Activated CD4-positive, alpha-beta T cell treated with anti-CD3 and anti-CD28 coated beads, Interleukin-2, amount 50 U/mL, for 16 hours (primary cell): ENCODE data around the gene MEF2D.

Experiments used
- DNase-seq: peaks from one replicate; pipeline ENCODE4 v3.0.0-alpha.2; 2020

The MEF2D gene

DNA sequence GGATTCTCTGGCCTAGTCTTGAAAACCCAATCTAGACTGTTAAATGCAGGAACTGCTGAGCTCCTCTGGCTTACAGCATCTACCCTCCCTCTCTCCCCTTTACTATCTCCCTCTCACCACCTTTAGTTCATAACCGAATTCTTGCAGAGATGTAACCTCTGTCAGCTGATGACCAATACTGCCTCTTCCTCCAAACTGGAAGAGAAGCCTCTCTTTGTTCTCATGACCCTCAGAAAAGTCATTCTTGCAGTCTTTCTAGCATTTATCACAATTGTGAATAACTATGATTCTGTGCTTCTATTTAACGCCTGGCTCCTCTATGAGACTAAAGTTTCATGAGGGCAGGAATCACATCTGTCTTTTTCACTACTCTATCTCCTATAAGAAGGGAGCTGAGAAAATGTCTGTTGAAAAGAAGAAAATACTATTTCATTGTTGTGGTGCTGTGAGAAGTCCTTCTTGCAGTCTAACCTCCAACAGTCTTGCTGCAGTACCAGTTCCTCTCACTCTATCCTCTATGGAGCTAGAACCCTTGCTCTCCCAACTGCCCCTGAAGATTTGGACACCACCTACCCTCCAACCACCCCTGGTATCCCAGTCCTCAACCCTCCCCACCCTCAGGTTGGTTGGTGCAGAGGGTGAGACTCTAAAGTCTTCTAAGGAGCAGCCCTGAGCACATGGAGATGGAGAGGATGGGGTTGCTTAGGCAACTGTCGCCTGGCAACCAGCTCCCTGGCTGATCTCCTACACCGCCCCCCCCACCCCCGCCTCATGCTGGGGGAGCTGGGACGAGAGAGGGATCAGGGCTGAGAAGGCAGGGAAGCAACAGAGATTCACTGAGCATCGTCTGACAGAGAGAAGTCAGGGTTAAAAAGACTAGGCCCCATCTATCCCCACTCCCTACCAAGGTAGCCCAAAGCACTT is 13.9 kb downstream of the MEF2D start:
- no peak for DNase-seq

DNA sequence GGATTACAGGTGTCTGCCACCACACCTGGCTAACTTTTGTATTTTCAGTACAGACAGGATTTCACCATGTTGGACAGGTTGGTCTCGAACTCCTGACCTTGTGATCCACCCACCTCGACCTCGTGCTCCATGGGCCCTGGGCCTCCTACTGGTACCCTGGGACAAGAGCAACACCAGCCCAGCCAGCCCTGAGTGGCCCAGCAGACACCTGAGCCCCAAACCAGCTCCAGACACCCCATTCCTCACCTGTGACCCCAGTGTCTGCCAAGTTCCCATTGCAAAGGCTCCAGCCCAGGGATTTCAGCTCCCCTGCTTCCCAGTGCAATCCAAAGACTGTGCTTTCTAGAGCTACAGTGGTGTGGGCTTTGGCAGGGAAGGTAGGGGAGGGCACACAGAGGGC is 14.6 kb downstream of the MEF2D start:
- DNase-seq, result no peak

DNA sequence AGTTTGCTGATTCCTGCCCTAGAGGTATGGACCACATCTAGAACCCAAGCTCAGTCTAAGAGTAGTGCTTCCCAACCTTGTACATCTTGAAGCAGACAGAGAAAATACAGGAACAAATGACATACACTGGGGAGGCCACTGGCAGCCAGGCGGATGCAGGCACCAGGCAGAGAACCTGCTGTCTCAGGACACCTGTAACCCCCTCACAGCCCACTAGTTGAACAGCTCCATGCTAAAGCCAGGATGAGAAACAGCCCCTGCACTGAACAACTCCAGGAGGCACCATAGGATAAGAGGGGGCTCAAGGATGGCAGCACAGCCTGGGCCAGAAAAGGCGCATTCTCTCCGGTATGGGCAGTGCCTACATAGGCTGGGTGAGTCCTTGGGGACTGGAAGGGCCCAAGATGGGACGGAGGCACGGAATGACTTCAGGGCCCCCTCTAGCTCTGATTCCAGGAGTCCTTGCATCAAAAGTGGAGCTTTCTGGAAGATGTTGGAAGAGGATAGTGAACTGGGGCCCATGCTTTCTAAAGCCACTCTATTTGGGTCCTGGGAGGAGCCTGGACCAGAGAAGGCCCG is 16.0 kb downstream of the MEF2D start:
- no peak for DNase-seq

DNA sequence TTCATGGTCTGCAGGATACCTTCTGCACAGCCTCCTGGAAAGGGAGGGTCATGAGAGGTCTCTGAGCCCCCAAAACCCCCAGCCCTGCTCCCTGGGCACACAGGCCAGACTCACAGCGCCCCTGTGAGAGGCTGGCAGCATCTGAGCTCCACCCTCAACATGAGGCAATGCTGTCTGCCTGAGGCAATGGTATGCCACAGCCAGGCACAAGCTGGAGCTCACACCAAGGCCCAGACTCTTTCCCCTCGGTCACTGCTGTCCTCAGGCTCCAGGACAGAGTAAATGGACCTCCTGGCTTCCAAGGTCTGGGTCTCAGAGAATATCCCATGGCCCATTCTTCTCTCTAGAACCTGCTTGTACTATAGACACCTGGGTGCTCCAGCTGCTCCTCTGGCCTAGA is 17.2 kb downstream of the MEF2D start:
- DNase-seq, result no peak

DNA sequence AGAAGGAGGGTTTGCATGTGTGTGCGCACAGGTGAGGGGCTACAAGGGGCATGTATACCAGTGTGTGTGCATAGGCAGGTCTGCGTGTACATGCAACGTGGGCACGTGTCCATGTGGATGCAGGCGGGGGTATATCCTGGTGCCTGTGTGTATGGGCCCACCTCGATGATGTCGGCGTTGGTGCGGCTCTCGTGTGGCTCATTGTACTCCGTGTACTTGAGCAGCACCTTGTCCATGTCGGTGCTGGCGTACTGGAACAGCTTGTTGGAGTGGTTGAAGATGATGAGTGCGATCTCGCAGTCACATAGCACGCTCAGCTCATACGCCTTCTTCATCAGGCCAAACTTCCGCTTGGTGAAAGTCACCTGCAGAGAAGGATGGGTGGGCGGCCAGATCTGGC is 18.3 kb downstream of the MEF2D start:
- DNase-seq, result no peak

DNA sequence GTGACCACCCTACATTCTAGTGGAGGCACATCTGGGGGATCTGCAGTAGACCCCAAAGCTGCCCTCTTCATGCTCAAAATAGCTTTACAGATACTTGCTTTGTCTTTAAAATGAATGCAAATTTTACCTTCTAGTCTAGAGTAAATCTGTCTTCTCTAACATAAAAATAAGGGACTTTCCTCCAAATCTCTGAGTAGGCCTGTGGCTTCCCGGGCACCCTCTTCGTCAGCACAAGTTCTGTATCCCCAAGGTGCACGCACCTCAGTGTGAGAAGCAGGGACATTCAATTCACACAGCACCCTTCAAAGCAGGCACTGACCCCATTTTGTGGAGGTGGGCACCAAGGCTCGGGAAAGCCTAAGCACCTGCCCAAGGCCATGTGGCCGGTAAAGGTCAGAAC is 19.0 kb downstream of the MEF2D start:
- DNase-seq, result no peak

DNA sequence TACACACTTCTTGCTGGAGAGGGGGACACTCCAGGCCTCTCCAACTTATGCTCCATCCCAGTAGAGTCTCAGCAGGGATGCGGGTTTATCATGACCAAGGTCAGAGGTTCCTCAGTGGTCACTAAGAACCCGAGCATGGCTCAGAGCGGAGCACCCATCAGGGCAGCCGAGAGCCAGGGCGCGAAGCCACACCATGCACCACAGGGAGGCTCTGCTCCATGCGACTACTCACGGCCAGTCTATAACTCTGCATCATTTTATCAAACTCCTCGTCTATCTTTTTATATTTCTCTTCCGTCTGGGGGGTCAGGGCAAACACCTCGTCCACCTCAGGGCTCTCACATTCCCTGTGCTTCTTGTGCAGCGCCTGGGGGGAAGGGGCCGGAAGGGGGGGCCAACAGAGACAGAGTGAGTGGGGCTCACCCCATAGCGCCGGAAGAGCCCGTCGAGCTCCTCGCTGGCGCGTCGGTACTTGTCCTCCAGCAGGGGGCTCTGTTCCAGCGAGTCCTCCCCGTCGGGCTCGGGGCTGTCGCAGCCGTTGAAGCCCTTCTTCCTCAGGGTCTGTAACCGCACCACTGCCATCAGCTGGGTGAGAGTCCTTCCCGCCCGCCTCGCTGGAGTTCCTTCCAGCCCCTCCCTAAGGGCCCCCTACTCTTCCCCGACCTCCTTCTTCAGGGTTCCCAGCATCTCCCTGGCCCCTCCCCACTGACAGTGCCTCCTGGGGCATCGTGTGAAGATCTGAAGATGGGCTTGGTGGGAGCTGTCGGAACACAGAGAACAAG is 20.0 kb downstream of the MEF2D start:
- DNase-seq, result peak; percentile 79

DNA sequence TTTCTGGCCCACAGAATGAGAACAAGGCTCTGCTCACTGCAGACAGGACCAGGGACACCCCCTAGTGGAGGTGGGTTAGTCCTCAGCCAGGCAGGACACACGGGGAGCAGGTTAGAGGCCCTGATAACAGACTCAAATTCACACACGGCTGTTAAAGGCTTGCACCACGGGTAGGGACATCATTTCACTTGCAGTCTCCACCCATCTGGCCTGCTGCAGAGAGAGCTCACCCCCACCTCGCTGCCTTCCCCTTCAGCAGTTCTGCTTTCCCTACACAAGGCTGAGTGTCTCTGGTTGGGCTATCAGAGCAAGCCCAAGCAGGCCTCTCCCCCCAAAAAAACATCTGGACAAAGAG is 20.6 kb downstream of the MEF2D start:
- no peak for DNase-seq

DNA sequence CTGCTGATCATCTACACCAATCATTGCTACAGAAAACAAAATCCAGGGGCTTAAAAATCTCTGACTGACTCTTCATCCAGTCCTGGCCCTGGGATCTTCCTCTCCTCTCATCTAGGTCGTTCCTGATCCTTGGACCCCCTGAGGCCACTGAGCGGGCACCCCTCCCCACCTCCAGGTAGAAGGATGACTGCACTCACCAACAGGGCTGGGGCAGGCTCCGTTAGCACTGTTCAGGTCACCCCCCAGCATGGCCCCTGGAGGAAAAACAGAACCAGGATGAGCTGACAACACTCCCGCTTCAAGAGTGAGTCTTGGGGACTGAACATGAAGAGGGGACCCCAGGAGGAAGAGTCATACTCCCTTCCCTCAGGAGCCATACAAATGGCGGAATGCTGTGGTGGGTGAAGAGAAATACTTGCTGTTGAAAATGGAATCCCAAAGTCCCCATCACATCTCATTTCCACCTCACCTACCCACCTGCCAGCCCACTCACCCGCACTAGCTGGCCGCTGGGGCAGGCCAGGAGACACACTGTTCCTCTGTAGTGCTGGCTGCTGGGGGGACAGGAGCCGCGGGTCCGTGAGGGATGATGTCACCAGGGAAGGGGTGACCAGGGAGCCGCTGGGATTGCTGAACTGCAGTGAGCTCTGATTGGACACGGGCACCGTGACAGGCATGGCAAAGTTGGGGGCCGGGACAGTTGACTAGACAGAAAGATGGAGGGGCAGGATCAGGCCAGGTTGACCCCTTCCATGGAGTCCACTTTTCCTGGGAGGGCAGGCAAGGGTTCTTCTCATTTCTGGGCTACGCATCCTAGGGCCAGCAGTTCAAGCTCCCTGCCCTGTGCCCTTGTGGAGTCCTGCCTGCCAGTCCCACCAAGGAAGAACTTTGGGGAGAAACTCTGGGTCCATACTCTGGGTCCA is 21.2 kb downstream of the MEF2D start:
- DNase-seq, result no peak

DNA sequence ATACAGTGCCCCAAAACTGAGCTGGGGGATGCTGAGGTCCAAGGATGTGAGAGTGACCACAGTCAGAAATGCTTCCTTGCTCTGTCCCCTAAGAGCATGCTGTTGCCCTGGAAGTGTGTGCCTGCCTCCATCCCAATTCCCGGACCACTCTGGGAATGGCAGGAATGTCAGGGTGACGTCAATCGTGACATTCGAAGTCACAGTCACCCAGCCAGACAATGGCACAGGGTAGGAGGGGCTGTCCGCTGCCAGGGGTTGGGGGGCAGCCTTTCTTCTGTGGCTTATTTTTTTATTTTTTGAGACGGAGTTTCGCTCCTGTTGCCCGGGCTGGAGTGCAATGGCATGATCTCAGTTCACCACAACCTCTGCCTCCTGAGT is 22.3 kb downstream of the MEF2D start:
- no peak for DNase-seq

DNA sequence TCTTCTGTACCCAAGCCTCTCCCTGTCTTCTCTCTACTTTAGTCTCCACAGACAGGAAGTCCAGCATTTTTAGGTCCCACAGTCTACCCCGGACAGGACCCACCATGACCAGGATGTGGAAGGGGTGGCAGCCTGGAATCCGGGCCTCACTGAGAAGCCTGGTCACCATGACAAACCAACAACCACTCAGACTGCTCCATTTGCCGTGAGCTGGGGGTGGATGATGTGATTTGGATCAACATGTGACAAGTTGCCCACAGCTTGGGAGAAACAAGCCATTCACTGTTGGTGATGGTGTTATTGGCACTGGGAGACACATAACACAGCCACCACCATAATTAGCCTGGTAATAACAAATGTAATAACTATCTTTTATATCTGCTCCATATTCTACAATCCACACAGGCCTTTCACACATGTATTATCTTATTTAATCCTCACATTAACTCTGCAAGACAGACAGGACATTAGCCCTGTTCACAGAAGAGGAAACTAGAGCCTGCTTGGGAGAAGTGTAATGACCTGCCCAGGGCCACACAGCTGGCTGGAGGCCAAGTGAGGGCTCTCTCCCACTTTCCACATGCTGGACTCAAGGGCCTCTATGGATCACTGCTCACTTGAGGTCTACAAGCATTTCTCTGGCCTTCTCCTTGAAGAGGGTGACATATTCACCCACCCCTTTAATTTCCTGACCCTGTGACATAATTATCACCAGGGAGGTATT is 22.9 kb downstream of the MEF2D start:
- DNase-seq, result no peak

DNA sequence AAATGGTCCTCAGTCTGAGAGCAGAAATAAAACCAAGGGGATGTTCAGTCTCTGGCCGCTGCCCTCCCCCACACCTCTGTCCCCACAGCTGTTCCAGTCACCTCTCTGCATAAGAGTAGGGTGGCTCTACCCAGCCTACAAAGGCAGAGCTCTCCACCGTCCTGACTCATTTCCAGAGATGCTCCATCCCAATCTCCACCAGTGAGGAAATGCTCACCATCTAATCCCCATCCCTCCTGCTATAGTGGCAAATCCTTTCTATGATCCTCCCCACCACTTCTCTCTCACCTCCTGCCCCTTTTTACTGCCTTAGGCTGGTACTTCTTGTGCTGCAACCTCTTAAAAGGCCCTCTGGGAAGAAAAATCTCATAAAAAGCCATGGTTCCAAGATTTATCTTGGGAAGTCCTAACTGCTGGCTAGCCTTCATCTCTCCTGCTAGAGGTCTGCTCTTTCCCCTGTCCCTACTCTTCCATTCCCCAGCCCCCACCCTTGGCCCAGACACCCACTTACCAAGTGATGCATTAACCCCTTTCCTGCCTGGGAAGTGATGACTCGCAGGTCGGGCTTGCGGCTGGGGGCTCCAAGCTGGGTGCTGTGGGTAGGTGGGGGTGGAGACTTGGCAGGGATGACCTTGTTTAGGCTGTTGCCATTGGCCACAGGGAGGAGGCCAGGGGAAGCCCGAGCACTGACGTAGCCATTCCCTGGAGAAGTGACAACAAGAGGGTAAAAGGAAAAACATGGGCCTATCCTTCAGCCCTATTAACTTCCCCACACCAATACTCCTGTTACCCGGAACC is 23.9 kb downstream of the MEF2D start:
- peak; percentile 36 for DNase-seq

DNA sequence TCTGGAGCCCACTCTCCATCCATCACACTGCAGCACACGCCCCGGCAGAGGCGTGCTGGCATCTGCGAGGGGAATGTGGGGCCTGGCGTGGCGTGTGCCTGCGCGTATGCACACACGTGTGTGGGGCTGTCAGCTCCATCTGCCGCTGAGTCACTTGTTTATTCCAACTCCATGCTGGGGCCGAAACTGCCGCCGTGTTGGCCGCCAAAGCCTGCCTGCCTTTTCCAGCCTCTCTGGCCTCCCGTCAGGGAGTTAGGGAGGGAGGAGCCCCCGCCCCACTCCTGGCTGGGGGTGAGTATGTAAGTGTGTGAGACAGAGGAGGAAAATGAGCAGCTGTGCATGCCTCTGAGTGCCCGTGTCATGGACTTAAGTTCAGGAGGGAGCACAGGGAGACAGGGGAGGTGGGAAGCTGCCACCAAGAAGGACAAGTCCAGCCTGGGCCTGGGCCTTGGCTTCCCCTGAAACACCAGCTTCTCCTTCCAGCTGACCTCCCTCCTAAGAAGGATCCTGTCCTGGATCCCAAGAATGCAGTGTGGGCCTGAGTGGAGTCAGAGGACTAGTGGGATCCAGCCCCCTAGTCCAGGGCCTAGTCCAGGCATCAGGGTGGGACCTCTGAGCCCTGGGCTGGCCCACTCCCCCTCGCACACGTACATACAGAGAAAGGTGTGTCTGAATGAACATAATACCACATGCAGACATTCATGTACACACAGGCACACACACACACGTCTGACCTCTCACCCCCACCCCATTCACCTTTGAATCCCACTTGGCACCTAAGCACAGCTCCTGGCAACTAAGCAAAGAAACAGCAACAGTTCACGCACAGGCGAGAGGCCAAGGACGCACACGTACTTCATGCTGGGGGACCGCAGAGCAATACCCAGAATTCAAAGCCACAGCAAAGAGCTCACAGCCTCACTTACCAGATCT is 24.7 kb downstream of the MEF2D start:
- DNase-seq, result no peak

DNA sequence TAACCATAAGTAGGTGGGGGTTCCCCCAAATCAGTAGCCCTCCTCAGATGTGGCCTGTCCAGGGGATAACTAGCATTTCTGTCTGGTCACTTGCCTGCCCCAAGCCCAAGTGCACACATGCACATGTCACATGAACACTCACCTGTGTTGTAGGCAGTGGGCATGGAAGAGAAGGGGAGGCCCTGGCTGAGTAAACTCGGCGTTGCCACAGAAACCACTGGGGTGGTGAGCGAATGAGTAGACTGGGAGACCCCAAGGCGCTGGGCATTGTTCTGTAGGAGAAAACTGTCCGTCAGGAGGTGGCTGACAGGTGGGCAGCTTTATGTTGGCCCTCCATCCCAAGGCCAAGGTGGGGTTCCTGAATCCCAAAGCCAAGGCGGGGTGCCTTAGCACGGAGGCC is 25.6 kb downstream of the MEF2D start:
- DNase-seq, result no peak

DNA sequence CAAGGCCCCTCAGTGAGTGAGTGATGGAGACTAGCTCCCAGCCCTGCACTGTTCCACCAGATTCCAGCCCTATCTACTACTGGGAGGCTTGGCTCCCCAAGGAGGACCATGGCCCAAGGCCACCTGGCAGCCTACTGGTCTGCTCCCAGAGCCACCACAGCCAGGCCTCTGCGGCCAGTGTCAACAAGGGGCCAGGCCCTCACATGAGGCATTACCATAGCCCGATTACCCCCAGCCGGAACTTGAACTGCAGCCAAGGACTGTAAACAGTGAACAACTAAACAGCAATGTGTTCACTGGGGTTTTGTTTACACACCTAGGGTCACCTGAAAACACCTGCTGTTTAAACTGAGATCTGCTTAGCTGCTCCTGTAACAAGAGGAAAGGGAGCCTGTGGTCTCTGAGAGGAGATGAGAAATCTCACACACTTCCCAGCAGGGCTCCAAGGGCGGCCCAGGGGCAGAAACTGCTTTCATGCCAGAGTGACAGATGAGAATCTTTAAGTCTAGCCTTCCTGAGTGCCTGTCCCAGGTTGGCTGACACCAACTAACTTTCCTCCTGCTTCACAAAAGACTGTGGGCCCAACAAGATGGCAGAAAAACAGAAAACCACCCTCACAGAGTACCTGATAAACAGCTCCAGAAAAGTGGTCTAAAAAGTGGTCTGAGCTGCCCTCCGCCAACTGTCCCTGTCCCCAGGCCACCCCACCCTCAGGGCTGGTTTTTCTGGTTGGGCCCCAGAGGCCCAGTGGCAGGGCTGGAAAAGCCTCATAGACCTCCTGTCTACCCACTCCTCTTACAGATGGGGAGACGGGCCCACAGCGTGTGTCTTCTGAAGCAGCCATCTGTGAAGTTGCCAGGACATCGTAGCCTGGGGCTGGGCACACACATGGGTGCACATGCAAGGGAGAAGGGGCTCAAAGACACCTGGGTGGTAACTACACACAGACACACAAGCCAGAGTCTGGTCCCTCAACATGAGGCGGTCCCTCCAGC is 28.8 kb downstream of the MEF2D start:
- no peak for DNase-seq

DNA sequence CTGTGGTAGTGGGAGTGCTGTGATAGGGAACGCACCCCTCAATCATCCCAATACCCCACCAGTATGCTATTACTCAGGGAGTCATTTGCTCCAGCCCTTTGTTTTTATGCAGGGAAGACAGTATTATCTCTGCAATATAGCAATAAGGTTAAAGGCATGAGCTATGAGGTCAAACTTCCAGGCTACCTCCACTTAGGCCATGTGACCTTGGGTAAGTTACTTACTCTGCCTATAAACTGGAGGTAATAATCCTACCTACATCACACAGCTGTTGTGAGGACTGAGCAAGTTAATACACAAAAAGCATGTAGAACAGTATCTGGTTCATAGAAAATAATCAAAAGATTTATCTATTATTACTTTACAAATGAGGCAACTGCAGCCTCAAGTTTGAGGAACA is 30.1 kb downstream of the MEF2D start:
- DNase-seq, result no peak

DNA sequence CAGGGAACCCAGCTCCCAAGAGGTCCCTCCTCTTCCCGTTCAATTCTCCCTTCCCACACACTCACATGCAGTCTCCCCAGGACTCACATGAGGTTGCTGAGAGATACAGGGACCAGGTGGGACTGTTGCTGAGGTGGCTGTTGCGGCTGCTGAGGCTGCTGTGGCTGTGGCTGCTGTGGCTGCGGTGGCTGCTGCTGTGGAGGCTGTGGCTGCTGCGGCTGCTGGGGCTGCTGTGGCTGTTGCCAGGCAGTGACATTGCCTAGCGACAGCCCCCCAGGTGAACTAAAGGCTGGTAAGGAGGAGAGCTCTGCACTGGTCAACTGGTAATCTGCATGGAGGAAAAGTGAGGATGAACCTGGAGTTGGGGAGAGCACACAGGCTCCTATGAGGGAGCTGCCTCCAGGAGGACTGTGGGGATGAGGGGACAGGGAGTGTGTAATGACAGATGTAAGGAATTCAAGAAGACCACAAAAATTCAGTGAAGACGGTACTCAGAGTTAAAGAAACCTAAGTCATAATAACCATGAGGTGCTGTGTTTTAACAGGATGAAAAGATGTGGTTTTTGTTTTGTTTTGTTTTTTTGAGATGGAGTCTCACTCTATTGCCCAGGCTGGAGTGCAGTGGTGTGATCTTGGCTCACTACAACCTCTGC is 31.8 kb downstream of the MEF2D start:
- DNase-seq, result no peak

DNA sequence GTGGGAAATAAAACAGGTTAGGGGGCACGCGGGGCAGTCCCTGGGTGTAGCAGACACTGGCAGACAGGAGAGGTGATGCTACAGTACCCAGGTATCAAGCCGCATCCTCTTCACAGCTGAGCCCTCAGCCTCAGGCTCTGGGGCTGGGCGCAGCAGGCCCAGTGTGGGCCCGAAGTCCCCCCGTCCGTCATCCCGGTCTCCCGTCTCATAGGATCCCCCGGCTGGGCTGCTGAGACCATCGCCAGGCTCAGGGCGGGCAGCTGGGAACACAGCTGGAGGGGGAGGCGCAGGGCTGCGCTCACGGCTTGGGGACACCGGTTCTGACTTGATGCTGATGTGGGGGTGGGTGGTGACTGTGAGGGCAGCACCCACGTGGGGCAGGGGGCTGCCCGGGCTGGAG is 32.7 kb downstream of the MEF2D start:
- no peak for DNase-seq
